ENCODE measurements around the gene GALR2.

- TF ChIP-seq ISL1 (CRISPR knock-in tag; IDR thresholded peaks at IDR 0.05) (no peak), PATZ1 (CRISPR knock-in tag; IDR thresholded peaks at IDR 0.05; ENCODE audit: borderline replicate concordance) (no peak), ZC3H10 (CRISPR knock-in tag; IDR thresholded peaks at IDR 0.05) (no peak), GLIS3 (CRISPR knock-in tag; IDR thresholded peaks at IDR 0.05) (no peak), ZFP30 (CRISPR knock-in tag; IDR thresholded peaks at IDR 0.05) (no peak), BACH2 (CRISPR knock-in tag; IDR thresholded peaks at IDR 0.05; ENCODE audit: borderline replicate concordance) (no peak), PPARA (CRISPR knock-in tag; IDR thresholded peaks at IDR 0.05; ENCODE audit: borderline replicate concordance) (no peak), ZNF70 (CRISPR knock-in tag; IDR thresholded peaks at IDR 0.05) (no peak), ESRRG (CRISPR knock-in tag; IDR thresholded peaks at IDR 0.05) (no peak), RARB (CRISPR knock-in tag; IDR thresholded peaks at IDR 0.05) (no peak), CREB5 (CRISPR knock-in tag; IDR thresholded peaks at IDR 0.05; ENCODE audit: low read depth) (no peak), ZNF565 (CRISPR knock-in tag; conservative IDR thresholded peaks at IDR 0.05; ENCODE audit: low read depth) (no peak)
Measured at GRCh38 chr17:76122431-76123190, 48.0 kb downstream of the GALR2 start.
